Skeletal muscle tissue (tissue), 4 donors: ENCODE results near the gene SLC27A1. TPM values are rescaled to one million over a fixed set of nuclear protein-coding genes. Genes with fewer than 3 reads are reported as not detected.

Experiments used
- H3K27ac ChIP-seq: one replicate; pipeline ENCODE4 v1.7.0; 2013; ENCODE audit warnings: mild to moderate bottlenecking, low read depth, low read length, inconsistent platforms
- H3K27me3 ChIP-seq, 3 donors: one replicate each; pipeline ENCODE4 v1.7.0; 2013; ENCODE audit warnings: low read length in 3 of 3; ENCODE audit not compliant: control insufficient read depth in 3 of 3, insufficient read depth in 3 of 3
- H3K36me3 ChIP-seq, 3 donors: one replicate each; pipeline ENCODE4 v1.7.0; 2013; ENCODE audit warnings: low read length in 3 of 3; ENCODE audit not compliant: control insufficient read depth in 3 of 3, insufficient read depth in 3 of 3
- H3K4me1 ChIP-seq, 3 donors: one replicate each; pipeline ENCODE4 v1.7.0; 2013; ENCODE audit warnings: low read length in 3 of 3, mild to moderate bottlenecking in 3 of 3; ENCODE audit not compliant: control insufficient read depth in 3 of 3, insufficient read depth in 3 of 3
- H3K4me3 ChIP-seq, 3 donors: one replicate each; pipeline ENCODE4 v1.7.0; 2013; ENCODE audit warnings: low read length in 3 of 3
- H3K9ac ChIP-seq, 3 donors: one replicate each; pipeline ENCODE4 v1.7.0; 2013; ENCODE audit warnings: low read length in 3 of 3, mild to moderate bottlenecking in 3 of 3, moderate library complexity in 2 of 3, low read depth in 1 of 3
- H3K9me3 ChIP-seq, 3 donors: one replicate each; pipeline ENCODE4 v1.7.0; 2013; ENCODE audit warnings: low read length in 3 of 3; ENCODE audit not compliant: control insufficient read depth in 3 of 3
- total RNA-seq: library from RNA; depleted of rRNA; stranded (reverse); fragments of >200 nt; gene quantifications from one replicate; pipeline ENCODE4 v1.2.3, GENCODE V29; 2014
- donor health status: Osteomylitis.

SLC27A1 gene
- total RNA-seq, 1 donor from 2014 or later = 12.0 TPM

GRCh38 chr19:17486545-17487240, 16.4 kb downstream of the SLC27A1 start:
- Histone ChIP-seq H3K9ac (no peak overlapping the region), H3K27me3 (no peaks in the 10 kb centered on the region), H3K4me1 (peaks cover 6 to 15% (median 11%) of the 10 kb centered on the region in 3 donors), H3K4me3 (no peak overlapping the region), H3K27ac (no peak overlapping the region), H3K9me3 (no peaks in the 10 kb centered on the region), H3K36me3 (peaks cover 17 to 24% (median 21%) of the 10 kb centered on the region in 3 donors)

- Histone ChIP-seq H3K9ac (no peak overlapping the region), H3K4me3 (no peak overlapping the region), H3K27ac (peak overlapping the region; percentile 68), H3K4me1 (peaks cover 6 to 12% (median 6%) of the 10 kb centered on the region in 3 donors), H3K9me3 (no peaks in the 10 kb centered on the region), H3K36me3 (peaks cover 17 to 25% (median 24%) of the 10 kb centered on the region in 3 donors), H3K27me3 (no peaks in the 10 kb centered on the region)
These were observed 17.2 kb downstream of the SLC27A1 start for GRCh38 chr19:17487284-17488121.

GRCh38 chr19:17488593-17489391, 18.5 kb downstream of the SLC27A1 start:
- H3K27ac ChIP-seq = peak overlapping the region; percentile 68
- no peaks in the 10 kb centered on the region for H3K27me3 ChIP-seq

GRCh38 chr19:17489392-17490030, 19.2 kb downstream of the SLC27A1 start:
- H3K9me3 ChIP-seq = no peaks in the 10 kb centered on the region
- H3K27me3 ChIP-seq = no peaks in the 10 kb centered on the region
- H3K4me1 ChIP-seq = peaks cover 6 to 12% (median 6%) of the 10 kb centered on the region in 3 donors
- peak overlapping the region; percentile 68 for H3K27ac ChIP-seq
- H3K4me3 ChIP-seq = no peak overlapping the region
- H3K36me3 ChIP-seq = peaks cover 17 to 22% (median 22%) of the 10 kb centered on the region in 3 donors
- H3K9ac ChIP-seq = no peak overlapping the region

More at GRCh38 chr19:17488593-17489391, 18.5 kb downstream of the SLC27A1 start:
- Histone ChIP-seq H3K4me1 (peaks cover 6 to 12% (median 6%) of the 10 kb centered on the region in 3 donors), H3K36me3 (peaks cover 17 to 24% (median 24%) of the 10 kb centered on the region in 3 donors), H3K9ac (peak overlapping the region in 1 of 3 donors; percentile 50), H3K4me3 (peak overlapping the region in 1 of 3 donors; percentile 56), H3K9me3 (no peaks in the 10 kb centered on the region)

GRCh38 chr19:17490411-17490810, 20.1 kb downstream of the SLC27A1 start:
- Histone ChIP-seq H3K36me3 (peaks cover 18 to 22% (median 22%) of the 10 kb centered on the region in 3 donors), H3K4me3 (no peak overlapping the region), H3K9me3 (no peaks in the 10 kb centered on the region), H3K4me1 (peaks cover 6 to 12% (median 6%) of the 10 kb centered on the region in 3 donors), H3K9ac (no peak overlapping the region), H3K27ac (no peak overlapping the region), H3K27me3 (no peaks in the 10 kb centered on the region)

GRCh38 chr19:17491287-17491686, 21.0 kb downstream of the SLC27A1 start:
- H3K9ac ChIP-seq = no peak overlapping the region
- no peaks in the 10 kb centered on the region for H3K27me3 ChIP-seq
- no peaks in the 10 kb centered on the region for H3K9me3 ChIP-seq
- H3K36me3 ChIP-seq = peaks cover 21 to 24% (median 21%) of the 10 kb centered on the region in 3 donors
- H3K4me1 ChIP-seq = peaks cover 10 to 16% (median 15%) of the 10 kb centered on the region in 3 donors
- no peak overlapping the region for H3K4me3 ChIP-seq
- no peak overlapping the region for H3K27ac ChIP-seq

GRCh38 chr19:17495639-17496296, 25.4 kb downstream of the SLC27A1 start:
- H3K4me1 ChIP-seq = peaks cover 7 to 22% (median 15%) of the 10 kb centered on the region in 3 donors
- peaks cover 23 to 34% (median 24%) of the 10 kb centered on the region in 3 donors for H3K36me3 ChIP-seq
- H3K27me3 ChIP-seq = no peaks in the 10 kb centered on the region
- H3K4me3 ChIP-seq = no peak overlapping the region
- H3K27ac ChIP-seq = no peak overlapping the region
- no peaks in the 10 kb centered on the region for H3K9me3 ChIP-seq
- H3K9ac ChIP-seq = no peak overlapping the region

GRCh38 chr19:17496337-17496997, 26.1 kb downstream of the SLC27A1 start:
- Histone ChIP-seq H3K9ac (peak overlapping the region in 1 of 3 donors; percentile 50), H3K4me3 (no peak overlapping the region), H3K9me3 (no peaks in the 10 kb centered on the region), H3K27ac (no peak overlapping the region), H3K4me1 (peaks cover 7 to 22% (median 15%) of the 10 kb centered on the region in 3 donors), H3K27me3 (no peaks in the 10 kb centered on the region), H3K36me3 (peaks cover 27 to 40% (median 28%) of the 10 kb centered on the region in 3 donors)
